Mesodermal cell (in vitro differentiated cells): ENCODE data around the gene MORN3.

Experiments
- H3K27ac ChIP-seq: 2 replicates; pipeline ENCODE4 v1.7.0; 2013; ENCODE audit warnings: mild to moderate bottlenecking, low read depth, low read length, moderate library complexity; ENCODE audit not compliant: severe bottlenecking
- H3K36me3 ChIP-seq: 2 replicates; pipeline ENCODE4 v1.7.1; 2013; ENCODE audit warnings: mild to moderate bottlenecking, low read length, moderate library complexity; ENCODE audit not compliant: control insufficient read depth, insufficient read depth
- H3K4me1 ChIP-seq: one replicate; pipeline ENCODE4 v1.7.1; 2013; ENCODE audit warnings: mild to moderate bottlenecking, low read length; ENCODE audit not compliant: insufficient read depth, control insufficient read depth, poor library complexity, severe bottlenecking
- H3K4me3 ChIP-seq: 2 replicates; pipeline ENCODE4 v1.7.0; 2013; ENCODE audit warnings: low read length, control low read depth, mild to moderate bottlenecking; ENCODE audit not compliant: insufficient read depth, poor library complexity, severe bottlenecking; ENCODE audit errors: extremely low read depth
- H3K9me3 ChIP-seq: 2 replicates; pipeline ENCODE4 v1.7.1; 2013; ENCODE audit warnings: mild to moderate bottlenecking, low read length, moderate library complexity; ENCODE audit not compliant: control insufficient read depth
- WGBS, 2 experiments: methylation state at CpG; one replicate each; pipeline ENCODE4 v1.1.5; 2013; ENCODE audit warnings: missing lambda C conversion rate in 2 of 2; ENCODE audit not compliant: insufficient coverage in 2 of 2; 5-methylcytosine and 5-hydroxymethylcytosine counted together

Gene MORN3

GRCh38 chr12:121600702-121601336 is 68.6 kb downstream of the MORN3 start:
- Histone ChIP-seq H3K36me3 (peaks cover 4% of the 10 kb centered on the region), H3K9me3 (no peaks in the 10 kb centered on the region), H3K27ac (no peak overlapping the region), H3K4me3 (no peak overlapping the region), H3K4me1 (no peaks in the 10 kb centered on the region)
- WGBS, 2 experiments, result 100% methylated on average over 4 of the region's 6 CpGs
